ENCODE data around the gene OLFML1. TPM values are rescaled to one million over a fixed set of nuclear protein-coding genes. Genes with fewer than 3 reads are reported as not detected.
A peak's percentile ranks its signal among the peaks of the same experiment; 100 is the strongest.

The OLFML1 gene
- total and polyA plus RNA-seq, 2 of the 13 experiments (the other 11 are each of a cell fraction or from before 2014, with no cell fraction given), result 0.89 to 0.90 TPM

DNA sequence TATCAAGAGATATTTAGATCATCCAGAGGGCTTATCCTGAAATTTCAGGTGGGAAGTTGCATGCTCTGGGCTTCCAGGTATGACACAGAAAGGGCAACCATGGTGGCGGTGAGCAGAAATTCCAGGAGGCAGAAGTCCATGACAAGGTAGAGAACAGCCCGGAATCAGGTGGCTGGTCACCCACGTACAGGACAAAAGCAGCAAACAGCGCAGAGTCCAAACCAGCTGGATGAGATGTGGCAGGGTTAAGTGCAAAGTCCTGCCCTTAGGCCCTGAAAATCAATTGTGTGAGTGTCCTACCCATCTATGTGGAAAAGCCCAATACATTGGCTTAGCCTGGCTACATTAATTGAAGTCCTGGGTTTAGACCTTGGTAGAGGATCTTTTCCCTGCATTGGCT, 40.1 kb downstream of the OLFML1 start (continued):
- TF ChIP-seq, protein P1, sequence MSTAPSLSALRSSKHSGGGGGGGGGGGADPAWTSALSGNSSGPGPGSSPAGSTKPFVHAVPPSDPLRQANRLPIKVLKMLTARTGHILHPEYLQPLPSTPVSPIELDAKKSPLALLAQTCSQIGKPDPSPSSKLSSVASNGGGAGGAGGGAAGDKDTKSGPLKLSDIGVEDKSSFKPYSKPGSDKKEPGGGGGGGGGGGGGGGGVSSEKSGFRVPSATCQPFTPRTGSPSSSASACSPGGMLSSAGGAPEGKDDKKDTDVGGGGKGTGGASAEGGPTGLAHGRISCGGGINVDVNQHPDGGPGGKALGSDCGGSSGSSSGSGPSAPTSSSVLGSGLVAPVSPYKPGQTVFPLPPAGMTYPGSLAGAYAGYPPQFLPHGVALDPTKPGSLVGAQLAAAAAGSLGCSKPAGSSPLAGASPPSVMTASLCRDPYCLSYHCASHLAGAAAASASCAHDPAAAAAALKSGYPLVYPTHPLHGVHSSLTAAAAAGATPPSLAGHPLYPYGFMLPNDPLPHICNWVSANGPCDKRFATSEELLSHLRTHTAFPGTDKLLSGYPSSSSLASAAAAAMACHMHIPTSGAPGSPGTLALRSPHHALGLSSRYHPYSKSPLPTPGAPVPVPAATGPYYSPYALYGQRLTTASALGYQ (CRISPR knock-in tag; IDR thresholded peaks at IDR 0.05), result no peak
- TF ChIP-seq, protein P2, sequence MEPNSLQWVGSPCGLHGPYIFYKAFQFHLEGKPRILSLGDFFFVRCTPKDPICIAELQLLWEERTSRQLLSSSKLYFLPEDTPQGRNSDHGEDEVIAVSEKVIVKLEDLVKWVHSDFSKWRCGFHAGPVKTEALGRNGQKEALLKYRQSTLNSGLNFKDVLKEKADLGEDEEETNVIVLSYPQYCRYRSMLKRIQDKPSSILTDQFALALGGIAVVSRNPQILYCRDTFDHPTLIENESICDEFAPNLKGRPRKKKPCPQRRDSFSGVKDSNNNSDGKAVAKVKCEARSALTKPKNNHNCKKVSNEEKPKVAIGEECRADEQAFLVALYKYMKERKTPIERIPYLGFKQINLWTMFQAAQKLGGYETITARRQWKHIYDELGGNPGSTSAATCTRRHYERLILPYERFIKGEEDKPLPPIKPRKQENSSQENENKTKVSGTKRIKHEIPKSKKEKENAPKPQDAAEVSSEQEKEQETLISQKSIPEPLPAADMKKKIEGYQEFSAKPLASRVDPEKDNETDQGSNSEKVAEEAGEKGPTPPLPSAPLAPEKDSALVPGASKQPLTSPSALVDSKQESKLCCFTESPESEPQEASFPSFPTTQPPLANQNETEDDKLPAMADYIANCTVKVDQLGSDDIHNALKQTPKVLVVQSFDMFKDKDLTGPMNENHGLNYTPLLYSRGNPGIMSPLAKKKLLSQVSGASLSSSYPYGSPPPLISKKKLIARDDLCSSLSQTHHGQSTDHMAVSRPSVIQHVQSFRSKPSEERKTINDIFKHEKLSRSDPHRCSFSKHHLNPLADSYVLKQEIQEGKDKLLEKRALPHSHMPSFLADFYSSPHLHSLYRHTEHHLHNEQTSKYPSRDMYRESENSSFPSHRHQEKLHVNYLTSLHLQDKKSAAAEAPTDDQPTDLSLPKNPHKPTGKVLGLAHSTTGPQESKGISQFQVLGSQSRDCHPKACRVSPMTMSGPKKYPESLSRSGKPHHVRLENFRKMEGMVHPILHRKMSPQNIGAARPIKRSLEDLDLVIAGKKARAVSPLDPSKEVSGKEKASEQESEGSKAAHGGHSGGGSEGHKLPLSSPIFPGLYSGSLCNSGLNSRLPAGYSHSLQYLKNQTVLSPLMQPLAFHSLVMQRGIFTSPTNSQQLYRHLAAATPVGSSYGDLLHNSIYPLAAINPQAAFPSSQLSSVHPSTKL (CRISPR knock-in tag; IDR thresholded peaks at IDR 0.05), result peak; percentile 86
- TF ChIP-seq ZNF484 (CRISPR knock-in tag; IDR thresholded peaks at IDR 0.05; ENCODE audit: borderline replicate concordance, low read depth) (no peak), PRMT3 (CRISPR knock-in tag; IDR thresholded peaks at IDR 0.05; ENCODE audit: borderline replicate concordance, low read depth) (no peak), SKI (IDR thresholded peaks at IDR 0.05; ENCODE audit: partially characterized antibody) (no peak), MIER2 (CRISPR knock-in tag; IDR thresholded peaks at IDR 0.05) (peak; percentile 42; the same call in 1 of the 2 replicates), ONECUT2 (CRISPR knock-in tag; IDR thresholded peaks at IDR 0.05) (peak; percentile 94), ZNF709 (CRISPR knock-in tag; IDR thresholded peaks at IDR 0.05) (no peak), ZNF34 (CRISPR knock-in tag; IDR thresholded peaks at IDR 0.05; ENCODE audit: borderline replicate concordance) (no peak), JUN (CRISPR knock-in tag; IDR thresholded peaks at IDR 0.05) (no peak)
- TF ChIP-seq, protein P3, sequence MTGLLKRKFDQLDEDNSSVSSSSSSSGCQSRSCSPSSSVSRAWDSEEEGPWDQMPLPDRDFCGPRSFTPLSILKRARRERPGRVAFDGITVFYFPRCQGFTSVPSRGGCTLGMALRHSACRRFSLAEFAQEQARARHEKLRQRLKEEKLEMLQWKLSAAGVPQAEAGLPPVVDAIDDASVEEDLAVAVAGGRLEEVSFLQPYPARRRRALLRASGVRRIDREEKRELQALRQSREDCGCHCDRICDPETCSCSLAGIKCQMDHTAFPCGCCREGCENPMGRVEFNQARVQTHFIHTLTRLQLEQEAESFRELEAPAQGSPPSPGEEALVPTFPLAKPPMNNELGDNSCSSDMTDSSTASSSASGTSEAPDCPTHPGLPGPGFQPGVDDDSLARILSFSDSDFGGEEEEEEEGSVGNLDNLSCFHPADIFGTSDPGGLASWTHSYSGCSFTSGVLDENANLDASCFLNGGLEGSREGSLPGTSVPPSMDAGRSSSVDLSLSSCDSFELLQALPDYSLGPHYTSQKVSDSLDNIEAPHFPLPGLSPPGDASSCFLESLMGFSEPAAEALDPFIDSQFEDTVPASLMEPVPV (CRISPR knock-in tag; IDR thresholded peaks at IDR 0.05), result no peak
- TF ChIP-seq, protein P4, sequence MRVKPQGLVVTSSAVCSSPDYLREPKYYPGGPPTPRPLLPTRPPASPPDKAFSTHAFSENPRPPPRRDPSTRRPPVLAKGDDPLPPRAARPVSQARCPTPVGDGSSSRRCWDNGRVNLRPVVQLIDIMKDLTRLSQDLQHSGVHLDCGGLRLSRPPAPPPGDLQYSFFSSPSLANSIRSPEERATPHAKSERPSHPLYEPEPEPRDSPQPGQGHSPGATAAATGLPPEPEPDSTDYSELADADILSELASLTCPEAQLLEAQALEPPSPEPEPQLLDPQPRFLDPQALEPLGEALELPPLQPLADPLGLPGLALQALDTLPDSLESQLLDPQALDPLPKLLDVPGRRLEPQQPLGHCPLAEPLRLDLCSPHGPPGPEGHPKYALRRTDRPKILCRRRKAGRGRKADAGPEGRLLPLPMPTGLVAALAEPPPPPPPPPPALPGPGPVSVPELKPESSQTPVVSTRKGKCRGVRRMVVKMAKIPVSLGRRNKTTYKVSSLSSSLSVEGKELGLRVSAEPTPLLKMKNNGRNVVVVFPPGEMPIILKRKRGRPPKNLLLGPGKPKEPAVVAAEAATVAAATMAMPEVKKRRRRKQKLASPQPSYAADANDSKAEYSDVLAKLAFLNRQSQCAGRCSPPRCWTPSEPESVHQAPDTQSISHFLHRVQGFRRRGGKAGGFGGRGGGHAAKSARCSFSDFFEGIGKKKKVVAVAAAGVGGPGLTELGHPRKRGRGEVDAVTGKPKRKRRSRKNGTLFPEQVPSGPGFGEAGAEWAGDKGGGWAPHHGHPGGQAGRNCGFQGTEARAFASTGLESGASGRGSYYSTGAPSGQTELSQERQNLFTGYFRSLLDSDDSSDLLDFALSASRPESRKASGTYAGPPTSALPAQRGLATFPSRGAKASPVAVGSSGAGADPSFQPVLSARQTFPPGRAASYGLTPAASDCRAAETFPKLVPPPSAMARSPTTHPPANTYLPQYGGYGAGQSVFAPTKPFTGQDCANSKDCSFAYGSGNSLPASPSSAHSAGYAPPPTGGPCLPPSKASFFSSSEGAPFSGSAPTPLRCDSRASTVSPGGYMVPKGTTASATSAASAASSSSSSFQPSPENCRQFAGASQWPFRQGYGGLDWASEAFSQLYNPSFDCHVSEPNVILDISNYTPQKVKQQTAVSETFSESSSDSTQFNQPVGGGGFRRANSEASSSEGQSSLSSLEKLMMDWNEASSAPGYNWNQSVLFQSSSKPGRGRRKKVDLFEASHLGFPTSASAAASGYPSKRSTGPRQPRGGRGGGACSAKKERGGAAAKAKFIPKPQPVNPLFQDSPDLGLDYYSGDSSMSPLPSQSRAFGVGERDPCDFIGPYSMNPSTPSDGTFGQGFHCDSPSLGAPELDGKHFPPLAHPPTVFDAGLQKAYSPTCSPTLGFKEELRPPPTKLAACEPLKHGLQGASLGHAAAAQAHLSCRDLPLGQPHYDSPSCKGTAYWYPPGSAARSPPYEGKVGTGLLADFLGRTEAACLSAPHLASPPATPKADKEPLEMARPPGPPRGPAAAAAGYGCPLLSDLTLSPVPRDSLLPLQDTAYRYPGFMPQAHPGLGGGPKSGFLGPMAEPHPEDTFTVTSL (CRISPR knock-in tag; IDR thresholded peaks at IDR 0.05; ENCODE audit: borderline replicate concordance), result peak; percentile 91
- TF ChIP-seq, protein P5, sequence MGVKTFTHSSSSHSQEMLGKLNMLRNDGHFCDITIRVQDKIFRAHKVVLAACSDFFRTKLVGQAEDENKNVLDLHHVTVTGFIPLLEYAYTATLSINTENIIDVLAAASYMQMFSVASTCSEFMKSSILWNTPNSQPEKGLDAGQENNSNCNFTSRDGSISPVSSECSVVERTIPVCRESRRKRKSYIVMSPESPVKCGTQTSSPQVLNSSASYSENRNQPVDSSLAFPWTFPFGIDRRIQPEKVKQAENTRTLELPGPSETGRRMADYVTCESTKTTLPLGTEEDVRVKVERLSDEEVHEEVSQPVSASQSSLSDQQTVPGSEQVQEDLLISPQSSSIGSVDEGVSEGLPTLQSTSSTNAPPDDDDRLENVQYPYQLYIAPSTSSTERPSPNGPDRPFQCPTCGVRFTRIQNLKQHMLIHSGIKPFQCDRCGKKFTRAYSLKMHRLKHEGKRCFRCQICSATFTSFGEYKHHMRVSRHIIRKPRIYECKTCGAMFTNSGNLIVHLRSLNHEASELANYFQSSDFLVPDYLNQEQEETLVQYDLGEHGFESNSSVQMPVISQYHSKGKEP (CRISPR knock-in tag; IDR thresholded peaks at IDR 0.05), result no peak

Measured in HepG2 (cell line).